IPS-18c (cell line): ENCODE results near the gene UST.

ENCODE experiments used
- H3K4me3 ChIP-seq: 2 replicates; pipeline ENCODE4 v1.7.0; 2013; ENCODE audit warnings: low read depth, mild to moderate bottlenecking, low read length, moderate library complexity; ENCODE audit not compliant: insufficient read depth
- H3K9me3 ChIP-seq: one replicate; pipeline ENCODE4 v1.6.1; 2013; ENCODE audit warnings: mild to moderate bottlenecking, low read length, moderate library complexity; ENCODE audit not compliant: control insufficient read depth, insufficient read depth

UST gene

DNA sequence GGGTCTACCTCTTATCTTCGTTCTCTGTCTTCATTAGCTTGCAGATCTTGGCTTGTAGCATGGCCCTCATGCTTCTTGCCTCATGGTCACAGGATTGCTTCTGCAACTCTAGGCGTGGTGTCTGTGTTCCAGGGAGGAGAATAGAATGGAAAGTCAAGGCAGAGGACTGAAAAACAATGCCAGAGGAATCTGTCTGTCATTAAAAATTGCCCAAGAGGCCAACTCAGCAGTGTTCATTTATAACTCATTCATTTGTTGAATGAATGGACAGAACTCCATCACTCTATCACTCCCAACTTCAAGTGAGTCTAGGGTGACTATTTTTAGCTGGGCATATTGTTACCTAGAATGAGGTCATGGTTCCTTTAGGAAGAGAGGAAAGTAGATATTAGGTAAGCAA is 179.6 kb downstream of the UST start:
- no peaks in the 10 kb centered on the region for H3K9me3 ChIP-seq
- H3K4me3 ChIP-seq: no peak overlapping the region

DNA sequence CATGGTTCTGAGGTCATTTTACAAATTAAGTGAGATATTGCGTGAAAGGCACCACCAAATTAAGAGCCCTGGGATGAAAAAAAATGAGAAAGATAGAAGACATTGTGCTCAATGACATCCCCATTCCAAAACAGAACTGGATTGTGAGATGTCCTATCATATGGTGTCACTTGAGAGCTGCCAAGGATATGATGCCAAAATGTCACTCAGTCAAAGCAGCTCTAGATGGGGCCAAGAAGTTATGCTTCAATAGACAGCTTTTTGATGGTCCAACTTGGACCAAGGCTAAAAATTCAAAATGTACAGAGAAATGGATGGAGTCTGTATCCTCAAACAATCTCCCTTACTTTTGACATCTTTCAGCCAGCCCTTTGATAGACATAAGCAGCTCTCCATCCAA is 180.8 kb downstream of the UST start:
- no peaks in the 10 kb centered on the region for H3K9me3 ChIP-seq
- no peak overlapping the region for H3K4me3 ChIP-seq

DNA sequence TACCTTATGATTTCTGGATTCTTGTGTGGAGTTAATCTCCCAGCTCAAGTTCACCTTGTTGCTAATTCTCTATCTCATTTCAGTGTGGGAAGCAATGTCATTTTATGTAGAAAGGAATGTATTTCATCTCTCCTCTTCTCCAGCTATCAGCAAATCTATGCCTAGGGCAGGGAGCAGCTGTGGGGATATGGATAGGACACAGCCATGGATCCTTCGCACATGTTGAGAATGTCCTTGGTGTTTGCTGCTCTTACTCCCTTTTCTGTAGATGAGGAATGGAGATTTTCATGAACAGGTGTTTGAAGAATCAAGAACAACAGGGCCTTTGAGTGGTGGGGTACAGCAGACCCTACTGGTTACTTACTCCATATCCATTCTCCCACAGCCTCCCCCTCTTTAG is 182.0 kb downstream of the UST start:
- Histone ChIP-seq H3K9me3 (no peaks in the 10 kb centered on the region), H3K4me3 (no peak overlapping the region)

DNA sequence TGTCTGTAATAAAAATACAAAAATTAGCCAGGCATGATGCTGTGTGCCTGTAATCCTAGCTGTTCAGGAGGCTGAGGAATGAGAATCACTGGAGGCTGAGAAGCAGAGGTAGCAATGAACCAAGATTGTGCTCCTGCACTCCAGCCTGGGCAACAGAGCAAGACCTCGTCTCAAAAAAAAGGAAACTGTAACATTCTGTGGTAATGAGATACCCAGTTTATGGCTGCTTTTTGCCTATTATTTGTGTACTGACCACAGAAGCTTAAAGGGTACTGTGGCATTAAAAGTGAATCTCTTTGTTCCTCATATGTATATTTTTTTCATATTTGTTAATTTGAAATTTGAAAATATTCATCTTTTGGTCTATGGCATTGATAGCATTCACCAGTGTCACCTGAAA is 185.4 kb downstream of the UST start:
- no peak overlapping the region for H3K4me3 ChIP-seq
- no peaks in the 10 kb centered on the region for H3K9me3 ChIP-seq

DNA sequence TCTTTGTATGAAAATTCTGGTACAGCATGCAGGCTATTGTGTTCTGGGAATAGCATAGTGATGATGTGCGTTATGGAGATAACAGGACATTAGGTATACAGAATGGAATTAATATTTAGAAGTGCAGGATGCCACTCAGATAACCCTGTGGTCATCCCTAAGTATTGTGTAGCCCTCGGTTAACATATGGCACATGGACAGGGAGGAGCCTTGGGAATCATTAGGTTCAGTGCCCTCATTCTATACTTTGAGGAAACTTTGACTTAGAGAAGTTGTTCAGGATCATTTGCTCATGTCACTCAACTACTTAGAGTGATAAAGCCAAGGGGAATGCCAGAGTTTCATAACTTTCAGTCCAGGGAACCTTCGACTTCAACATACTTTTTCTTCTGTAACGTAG is 185.9 kb downstream of the UST start:
- Histone ChIP-seq H3K9me3 (no peaks in the 10 kb centered on the region), H3K4me3 (no peak overlapping the region)

DNA sequence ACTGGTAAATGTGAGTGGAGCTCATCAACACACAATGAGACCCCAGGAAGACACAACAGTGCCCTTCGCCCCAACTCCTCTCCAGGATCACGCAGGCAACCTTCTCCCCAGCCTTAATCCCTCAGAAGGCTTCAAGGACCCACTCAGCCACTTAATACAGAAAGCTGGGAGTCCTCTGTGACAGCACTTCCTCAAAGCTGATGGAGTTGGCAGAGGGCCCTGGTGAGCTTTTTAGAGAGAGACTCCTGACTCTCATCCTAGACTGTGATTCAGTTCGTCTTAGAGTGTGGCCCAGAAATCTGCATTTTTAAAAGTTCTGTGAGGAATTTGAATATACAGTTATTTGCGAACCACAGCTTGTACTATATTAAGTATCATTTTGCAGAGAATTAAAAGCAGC is 187.7 kb downstream of the UST start:
- H3K9me3 ChIP-seq: no peaks in the 10 kb centered on the region

DNA sequence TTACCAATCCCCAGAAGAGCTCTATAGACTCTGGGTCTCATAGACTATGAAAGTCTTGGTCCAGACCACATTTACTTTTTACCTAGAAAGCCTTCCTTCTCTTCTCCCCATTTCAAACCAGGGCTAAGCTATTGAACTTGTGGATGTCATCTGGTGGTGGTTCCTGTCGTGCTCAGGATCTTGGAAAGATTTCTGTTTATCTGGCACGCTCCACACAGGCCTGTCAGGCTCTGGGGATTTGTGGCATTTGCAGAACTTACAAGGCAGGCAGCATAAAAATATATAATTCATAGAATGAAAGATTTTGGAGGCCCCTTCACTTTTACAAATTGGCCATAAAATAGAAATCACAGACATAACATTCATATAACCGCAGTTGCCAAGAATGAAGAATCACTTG is 188.1 kb downstream of the UST start:
- H3K9me3 ChIP-seq: no peaks in the 10 kb centered on the region
- no peak overlapping the region for H3K4me3 ChIP-seq

More for the DNA sequence above, 187.7 kb downstream of the UST start:
- H3K4me3 ChIP-seq: no peak overlapping the region

DNA sequence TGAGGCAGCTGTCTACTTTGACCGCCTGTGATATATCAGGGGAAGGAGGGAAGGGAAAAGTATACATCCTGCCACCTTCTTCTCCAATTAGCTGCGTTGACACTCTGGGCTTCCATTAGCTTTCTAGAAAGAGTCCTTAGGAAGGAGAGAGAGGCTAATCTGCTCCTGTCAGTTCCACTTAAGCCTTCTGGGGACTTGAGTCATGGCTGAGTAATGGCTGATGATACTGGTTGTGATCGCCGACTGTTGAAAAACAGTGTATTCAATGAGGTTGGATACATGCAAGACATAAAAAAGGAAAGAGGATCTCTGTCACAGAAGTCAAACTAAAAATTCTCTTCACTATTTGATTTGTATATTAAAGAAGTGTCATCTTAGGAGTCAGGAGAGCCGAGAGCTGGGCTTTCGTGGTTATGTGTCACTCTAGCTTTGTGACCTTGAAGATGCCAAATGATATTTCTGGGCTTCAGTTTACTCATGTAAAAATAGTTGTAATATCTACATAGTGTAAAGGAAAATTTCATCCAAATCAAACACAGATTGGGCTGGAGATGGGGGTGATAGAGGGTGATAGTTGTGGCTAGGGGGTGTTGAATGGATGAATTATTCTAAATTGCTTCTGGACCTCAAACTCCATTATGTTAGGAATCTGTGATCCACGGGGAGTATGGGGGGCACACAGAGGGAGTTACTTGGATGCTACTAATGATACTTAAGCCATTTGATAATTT is 189.0 kb downstream of the UST start:
- Histone ChIP-seq H3K9me3 (no peaks in the 10 kb centered on the region), H3K4me3 (no peak overlapping the region)

DNA sequence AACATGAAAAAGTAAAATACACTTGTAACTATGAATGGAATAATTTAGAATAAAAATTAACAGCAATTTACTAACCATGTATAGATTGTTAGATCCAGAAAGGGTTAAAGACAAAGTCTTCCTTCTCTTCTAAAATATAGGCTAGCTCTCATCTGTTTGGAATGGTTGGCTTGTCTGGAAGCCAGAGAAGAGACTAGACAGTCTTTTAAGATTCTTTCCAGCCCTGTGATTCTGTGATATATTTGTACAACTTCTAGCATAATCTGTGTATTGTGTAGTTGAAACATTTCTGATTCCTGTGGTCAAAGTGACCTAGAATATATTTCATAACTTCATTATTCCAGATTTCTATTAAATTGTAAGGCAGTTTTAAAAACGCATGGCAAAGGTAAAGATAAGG is 196.6 kb downstream of the UST start:
- Histone ChIP-seq H3K9me3 (no peaks in the 10 kb centered on the region), H3K4me3 (no peak overlapping the region)

DNA sequence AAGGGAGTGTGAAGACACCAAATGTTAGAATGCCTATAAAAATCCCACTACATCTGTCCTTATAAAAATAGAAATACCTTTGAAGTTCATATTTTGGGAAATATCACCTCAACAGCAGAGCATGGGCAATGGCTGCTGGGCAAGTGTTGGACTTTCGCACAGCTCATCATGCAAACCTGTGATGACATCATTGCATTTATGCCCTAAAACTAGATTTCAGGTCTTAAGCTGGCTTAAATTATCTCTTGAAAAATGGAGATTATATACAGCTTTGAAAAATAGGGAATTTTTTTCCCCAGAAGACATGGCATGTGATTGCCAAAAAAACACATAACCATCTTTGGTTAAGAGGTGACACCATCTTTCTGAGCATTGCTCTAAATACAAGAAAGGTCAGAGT is 197.8 kb downstream of the UST start:
- H3K9me3 ChIP-seq: no peaks in the 10 kb centered on the region
- H3K4me3 ChIP-seq: no peak overlapping the region

DNA sequence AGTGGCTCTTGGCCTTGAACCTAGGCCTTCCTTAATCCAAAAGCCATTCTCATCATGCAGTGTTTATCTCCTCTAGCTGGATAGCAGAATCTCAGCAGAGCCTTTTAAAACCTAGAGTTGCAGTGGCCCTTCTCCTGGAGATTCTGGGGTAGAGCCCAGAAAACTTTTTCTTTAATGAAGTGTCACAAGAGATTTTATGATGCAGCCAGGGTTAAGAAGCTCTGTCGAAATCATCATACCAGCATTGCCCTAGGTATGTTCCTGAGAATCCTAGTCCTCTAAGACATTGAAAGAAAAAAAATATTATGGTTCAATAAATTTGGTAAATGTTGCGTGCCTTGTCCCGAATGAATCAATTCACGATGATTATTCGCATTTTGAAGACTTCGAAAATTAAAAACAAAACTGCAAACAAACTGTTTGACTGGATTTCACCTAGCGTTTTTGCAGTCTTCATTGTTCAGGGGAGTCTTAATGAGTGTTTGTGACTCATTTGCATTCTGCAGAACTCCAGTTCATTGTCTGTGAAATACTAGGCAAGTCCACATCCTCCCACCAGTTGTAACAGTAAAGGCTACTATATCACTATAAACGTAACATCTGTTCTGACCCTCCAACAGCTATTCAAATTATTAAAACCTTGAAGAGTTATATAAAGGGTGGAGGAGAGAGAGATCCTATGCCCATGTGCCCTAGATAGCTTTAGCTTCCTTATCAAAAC is 198.6 kb downstream of the UST start:
- no peak overlapping the region for H3K4me3 ChIP-seq
- no peaks in the 10 kb centered on the region for H3K9me3 ChIP-seq

DNA sequence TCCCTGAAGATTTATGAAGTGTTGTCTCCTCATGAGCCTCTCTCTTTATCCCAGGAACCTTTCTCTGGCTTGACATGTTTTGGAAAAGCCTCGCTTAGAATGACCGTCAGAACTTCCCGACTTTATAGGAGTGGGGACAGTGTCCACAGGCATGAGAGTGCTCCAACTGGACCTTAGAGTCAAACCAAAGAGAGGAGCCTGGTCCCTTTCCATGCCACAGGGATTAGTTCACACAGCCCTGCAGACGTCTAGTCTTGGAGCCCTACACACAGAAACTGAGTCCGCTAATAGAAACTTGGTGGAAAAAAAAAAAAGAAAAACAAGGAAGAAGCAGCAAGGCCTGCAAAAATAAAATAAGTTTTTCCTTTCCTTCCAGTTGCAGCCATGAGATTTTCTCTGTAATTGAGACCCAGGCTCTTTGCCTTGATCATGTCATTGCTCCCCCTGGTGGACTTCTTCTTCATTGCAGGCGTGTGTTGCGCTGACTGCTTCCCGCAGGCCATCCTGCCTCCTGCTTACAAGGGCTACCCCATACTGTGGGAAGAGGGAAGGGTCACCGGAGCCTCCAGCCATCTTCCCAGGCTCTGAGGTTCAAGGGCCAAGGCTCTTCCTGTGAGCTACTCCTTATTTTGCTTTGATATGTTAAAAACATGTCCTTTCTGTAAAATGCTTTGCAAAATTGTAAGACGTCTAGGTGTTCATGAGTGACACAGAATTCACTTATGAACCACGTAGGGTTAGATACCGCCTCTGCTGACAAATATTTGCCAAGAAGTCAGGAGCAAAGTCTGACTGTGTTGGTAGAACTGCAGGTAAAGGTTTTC is 201.0 kb downstream of the UST start:
- Histone ChIP-seq H3K4me3 (no peak overlapping the region), H3K9me3 (no peaks in the 10 kb centered on the region)

DNA sequence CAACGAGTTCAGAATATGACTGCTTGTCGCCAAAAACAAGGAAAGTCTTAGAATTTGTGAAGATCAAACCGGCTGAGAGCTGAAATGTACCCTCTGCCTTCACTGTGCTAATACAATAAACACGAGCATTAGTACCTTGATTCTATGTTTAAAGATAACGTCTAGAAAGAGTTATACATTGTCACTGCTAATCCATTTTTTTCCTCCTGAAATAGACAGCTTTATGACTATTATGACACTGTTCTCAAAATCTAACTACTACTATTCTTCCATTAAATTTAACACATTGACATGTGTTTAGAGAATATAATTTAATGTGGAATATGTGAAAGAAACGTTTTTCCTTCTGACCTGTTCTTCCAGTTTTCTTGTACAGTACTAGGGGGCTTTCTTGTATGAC is 204.8 kb downstream of the UST start:
- no peaks in the 10 kb centered on the region for H3K9me3 ChIP-seq
- H3K4me3 ChIP-seq: no peak overlapping the region

DNA sequence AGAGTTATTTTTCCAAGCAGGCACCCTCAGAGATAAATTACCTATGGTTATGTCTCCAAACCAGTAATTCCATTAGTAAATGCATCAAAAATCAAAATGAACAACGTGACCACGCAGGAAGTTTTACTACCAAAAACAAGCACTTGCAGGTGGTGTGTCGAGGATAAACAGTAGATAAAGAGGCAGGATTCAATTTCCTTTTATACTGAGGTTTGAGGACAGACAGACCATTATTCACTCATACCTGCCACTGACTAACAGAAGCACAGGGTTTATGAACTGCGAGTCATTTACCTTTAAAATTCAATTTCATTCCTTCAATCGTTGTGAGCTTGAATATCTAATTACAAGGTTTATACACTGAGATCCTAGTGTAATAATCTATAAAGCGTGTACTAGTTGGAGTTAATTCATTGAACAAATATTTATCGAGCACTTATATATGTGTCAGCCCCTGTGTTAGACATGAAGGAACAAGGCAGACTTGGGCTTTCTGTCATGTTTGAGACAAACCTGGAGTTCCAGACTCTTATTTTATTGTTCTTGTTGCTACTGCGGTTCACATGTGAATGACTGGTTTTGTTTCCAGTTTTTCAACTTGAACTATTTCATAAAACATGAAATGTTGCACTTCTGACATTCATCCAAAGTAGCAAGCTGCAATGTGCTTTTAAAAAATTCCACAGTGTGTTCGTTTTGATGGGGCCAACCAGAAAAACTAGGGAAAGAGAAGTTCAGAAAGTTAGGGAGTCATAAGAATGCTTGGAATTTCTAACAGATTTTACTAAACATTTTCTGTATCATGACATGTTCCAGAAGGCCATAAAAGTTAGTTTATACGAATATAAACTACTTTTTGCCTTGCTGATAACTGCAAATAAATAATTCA is 205.6 kb downstream of the UST start:
- no peaks in the 10 kb centered on the region for H3K9me3 ChIP-seq
- H3K4me3 ChIP-seq: no peak overlapping the region

DNA sequence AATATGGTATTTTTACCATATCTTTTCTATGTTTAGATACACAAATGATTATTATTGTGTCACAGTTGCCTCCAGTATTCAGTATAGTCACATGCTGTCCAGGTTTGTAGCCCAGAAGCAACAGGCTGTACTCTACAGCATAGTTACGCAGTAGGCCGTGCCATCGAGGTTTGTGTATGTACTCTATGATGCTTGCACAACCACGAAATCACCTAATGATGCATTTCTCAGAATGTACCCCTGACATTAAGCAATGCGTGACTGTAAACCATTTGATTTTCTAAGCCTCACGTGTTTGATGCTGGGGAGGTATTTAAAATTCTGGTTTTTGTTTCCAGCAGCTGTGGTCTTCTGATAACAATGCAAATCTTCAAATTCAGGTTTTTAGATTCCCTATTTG is 207.6 kb downstream of the UST start:
- H3K4me3 ChIP-seq: no peak overlapping the region
- H3K9me3 ChIP-seq: no peaks in the 10 kb centered on the region

DNA sequence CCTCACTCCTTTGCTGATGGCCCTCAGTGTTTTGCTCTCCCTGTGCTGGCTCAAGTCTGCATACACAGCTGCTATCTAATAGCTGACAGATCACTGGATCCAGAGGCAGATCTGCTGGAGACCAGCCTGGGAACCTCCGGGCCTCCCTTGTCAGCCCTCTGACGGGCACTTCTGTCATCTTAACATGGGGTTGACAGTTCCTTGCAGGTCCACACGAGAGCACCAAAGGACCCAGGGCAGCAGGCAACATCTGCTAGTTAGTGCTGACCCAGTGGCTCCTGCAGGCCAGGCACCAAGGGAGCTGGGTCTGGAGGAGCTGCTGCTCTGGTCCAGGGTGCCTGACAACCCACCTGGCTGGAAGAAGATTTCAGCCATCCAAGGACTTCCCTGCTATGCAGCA is 208.1 kb downstream of the UST start:
- H3K4me3 ChIP-seq: no peak overlapping the region
- no peaks in the 10 kb centered on the region for H3K9me3 ChIP-seq

DNA sequence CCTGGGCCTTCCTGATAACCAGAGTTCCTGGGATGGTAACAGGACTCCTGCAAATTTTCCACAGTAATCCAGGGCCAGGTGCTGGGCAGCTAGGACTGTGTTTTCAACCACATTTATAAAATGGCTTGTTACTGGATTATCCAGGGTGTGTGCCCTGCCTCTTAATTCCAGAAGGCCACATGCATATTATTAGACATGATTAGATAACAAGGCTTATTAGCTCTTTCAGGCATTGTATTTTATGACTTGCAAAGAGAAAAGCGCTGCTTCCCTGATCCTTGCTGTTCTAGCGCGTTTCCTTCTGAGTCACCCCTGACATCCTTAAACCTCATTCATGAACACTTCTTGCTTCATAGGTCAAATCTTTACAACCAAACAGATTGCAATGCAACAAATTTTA is 208.6 kb downstream of the UST start:
- no peaks in the 10 kb centered on the region for H3K9me3 ChIP-seq
- H3K4me3 ChIP-seq: no peak overlapping the region
